Mammary epithelial cell (primary cell): ENCODE measurements around the gene PAM16.

Experiments used
- EZH2 ChIP-seq: IDR thresholded peaks from 2 replicates; pipeline ENCODE4 v1.6.1; 2012; ENCODE audit warnings: low read length, inconsistent platforms, borderline replicate concordance
- TF ChIP-seq, protein P1 (sequence below), 2 donors: IDR thresholded peaks in 1 of 2; conservative IDR thresholded peaks in 1 of 2; 2 replicates each; pipeline ENCODE4 v1.5.1; 2011 to 2012; ENCODE audit warnings: inconsistent platforms in 2 of 2, low read length in 2 of 2, mild to moderate bottlenecking in 2 of 2, control low read depth in 1 of 2, low read depth in 1 of 2; ENCODE audit not compliant: insufficient read depth in 1 of 2; ENCODE audit errors: extremely low read depth in 1 of 2

DNA sequence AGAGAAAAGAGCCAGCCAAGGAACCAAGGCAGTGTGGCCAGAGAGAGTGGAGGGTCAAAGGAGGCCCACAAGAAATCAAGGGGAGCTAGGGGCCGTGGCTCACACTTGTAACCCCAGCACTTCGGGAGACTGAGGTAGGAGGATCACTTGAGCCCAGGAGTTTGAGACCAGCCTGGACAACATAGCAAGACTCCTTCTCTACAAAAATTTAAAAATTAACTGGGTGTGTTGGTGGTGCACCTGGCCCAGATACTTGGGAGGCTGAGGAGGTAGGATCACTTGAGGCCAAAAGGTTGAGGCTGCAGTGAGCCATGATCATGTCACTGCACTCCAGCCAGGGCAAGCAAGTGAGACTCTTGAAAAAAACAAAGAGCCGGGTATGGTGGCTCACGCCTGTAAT is 59.4 kb downstream of the PAM16 start:
- TF ChIP-seq, protein P1, sequence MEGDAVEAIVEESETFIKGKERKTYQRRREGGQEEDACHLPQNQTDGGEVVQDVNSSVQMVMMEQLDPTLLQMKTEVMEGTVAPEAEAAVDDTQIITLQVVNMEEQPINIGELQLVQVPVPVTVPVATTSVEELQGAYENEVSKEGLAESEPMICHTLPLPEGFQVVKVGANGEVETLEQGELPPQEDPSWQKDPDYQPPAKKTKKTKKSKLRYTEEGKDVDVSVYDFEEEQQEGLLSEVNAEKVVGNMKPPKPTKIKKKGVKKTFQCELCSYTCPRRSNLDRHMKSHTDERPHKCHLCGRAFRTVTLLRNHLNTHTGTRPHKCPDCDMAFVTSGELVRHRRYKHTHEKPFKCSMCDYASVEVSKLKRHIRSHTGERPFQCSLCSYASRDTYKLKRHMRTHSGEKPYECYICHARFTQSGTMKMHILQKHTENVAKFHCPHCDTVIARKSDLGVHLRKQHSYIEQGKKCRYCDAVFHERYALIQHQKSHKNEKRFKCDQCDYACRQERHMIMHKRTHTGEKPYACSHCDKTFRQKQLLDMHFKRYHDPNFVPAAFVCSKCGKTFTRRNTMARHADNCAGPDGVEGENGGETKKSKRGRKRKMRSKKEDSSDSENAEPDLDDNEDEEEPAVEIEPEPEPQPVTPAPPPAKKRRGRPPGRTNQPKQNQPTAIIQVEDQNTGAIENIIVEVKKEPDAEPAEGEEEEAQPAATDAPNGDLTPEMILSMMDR (conservative IDR thresholded peaks at IDR 0.05 in 1 of 2, IDR thresholded peaks at IDR 0.05 in 1 of 2; ENCODE audit: extremely low read depth in 1 of 2, insufficient read depth in 1 of 2, low read depth in 1 of 2, low read length in 2 of 2): no peak
- TF ChIP-seq EZH2: no peak
